Breast epithelium (tissue), 3 donors: ENCODE data around the gene POT1.

Experiments
- POLR2A ChIP-seq: fragments of 450-650 bp; IDR thresholded peaks from one replicate; pipeline ENCODE4 v1.6.1; 2016; ENCODE audit warnings: antibody characterized with exemption, mild to moderate bottlenecking, moderate library complexity
- TF ChIP-seq, protein P1 (sequence below), 3 donors: fragments of 450-650 bp; IDR thresholded peaks; one replicate each; pipeline ENCODE4 v1.5.1; 2016 to 2017; ENCODE audit warnings: antibody characterized with exemption in 3 of 3, mild to moderate bottlenecking in 3 of 3, moderate library complexity in 3 of 3

- TF ChIP-seq POLR2A = no peak
- TF ChIP-seq, protein P1, sequence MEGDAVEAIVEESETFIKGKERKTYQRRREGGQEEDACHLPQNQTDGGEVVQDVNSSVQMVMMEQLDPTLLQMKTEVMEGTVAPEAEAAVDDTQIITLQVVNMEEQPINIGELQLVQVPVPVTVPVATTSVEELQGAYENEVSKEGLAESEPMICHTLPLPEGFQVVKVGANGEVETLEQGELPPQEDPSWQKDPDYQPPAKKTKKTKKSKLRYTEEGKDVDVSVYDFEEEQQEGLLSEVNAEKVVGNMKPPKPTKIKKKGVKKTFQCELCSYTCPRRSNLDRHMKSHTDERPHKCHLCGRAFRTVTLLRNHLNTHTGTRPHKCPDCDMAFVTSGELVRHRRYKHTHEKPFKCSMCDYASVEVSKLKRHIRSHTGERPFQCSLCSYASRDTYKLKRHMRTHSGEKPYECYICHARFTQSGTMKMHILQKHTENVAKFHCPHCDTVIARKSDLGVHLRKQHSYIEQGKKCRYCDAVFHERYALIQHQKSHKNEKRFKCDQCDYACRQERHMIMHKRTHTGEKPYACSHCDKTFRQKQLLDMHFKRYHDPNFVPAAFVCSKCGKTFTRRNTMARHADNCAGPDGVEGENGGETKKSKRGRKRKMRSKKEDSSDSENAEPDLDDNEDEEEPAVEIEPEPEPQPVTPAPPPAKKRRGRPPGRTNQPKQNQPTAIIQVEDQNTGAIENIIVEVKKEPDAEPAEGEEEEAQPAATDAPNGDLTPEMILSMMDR (IDR thresholded peaks at IDR 0.05) = no peak
Observed at GRCh38 chr7:124781907-124782734, 147.5 kb downstream of the POT1 start.
